Stimulated activated naive CD8-positive, alpha-beta T cell treated with anti-CD3 and anti-CD28 coated beads, Interleukin-15, Interleukin-2, amounts not matched to agents 100 U/mL and 50 U/mL, for 24 hours (primary cell): ENCODE measurements around the gene CYP2U1.
"Not testable (repeated sequence)": the region's sequence is repeated elsewhere in the genome, so short reads cannot be mapped to it uniquely, and the experiment has no call there.

ENCODE experiments used
- ATAC-seq: fragments of 150-1000 bp; cut with Tn5 transposase; one replicate; pipeline ENCODE4 v1.10.0; 2021
- DNase-seq: peaks from one replicate; pipeline ENCODE4 v3.0.0; 2021

The CYP2U1 gene

GRCh38 chr4:107922486-107923473 is 8.6 kb upstream of the CYP2U1 start:
- DNase-seq (no peak), ATAC-seq (no peak)

DNA sequence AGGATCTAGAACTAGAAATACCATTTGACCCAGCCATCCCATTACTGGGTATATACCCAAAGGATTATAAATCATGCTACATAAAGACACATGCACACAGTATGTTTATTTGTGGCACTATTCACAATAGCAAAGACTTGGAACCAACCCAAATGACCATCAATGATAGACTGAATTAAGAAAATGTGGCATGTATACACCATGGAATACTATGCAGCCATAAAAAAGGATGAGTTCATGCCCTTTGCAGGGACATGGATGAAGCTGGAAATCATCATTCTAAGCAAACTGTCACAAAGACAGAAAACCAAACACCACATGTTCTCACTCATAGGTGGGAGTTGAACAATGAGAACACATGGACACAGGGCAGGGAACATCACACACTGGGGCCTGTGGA is 5.6 kb upstream of the CYP2U1 start:
- not testable (repeated sequence) for DNase-seq, ATAC-seq

DNA sequence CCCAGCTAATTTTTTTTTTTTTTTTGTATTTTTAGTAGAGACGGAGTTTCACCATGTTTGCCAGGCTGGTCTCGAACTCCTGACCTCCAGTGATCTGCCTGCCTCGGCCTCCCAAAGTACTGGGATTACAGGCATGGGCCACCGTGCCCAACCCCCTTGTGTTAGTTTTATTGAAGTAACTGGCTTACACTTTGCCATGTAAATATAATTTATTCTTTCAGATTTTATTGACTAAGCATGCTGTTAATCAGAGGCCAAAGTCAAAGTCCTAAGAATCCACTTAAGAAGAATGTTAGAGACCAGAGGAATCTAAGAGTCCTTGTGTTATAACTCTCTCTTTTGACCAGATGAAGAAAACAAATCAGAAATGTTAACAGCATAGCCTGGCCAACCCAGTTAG is 4.5 kb upstream of the CYP2U1 start:
- not testable (repeated sequence) for DNase-seq, ATAC-seq

DNA sequence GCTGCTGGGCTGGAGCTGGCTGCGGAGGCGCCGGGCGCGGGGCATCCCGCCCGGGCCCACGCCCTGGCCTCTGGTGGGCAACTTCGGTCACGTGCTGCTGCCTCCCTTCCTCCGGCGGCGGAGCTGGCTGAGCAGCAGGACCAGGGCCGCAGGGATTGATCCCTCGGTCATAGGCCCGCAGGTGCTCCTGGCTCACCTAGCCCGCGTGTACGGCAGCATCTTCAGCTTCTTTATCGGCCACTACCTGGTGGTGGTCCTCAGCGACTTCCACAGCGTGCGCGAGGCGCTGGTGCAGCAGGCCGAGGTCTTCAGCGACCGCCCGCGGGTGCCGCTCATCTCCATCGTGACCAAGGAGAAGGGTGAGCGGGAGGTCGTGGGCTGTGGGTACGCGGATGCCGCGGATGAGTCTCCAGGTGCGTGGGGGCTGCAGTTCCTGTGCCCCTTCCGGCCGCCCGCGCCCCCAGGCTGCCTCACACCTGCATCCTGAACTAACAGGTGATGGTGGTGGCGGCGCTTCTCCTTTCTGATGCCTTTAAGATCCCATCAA is 499 bp downstream of the CYP2U1 start:
- DNase-seq (peak; percentile 31), ATAC-seq (peak; percentile 28)

GRCh38 chr4:107935246-107935645 is 3.9 kb downstream of the CYP2U1 start:
- DNase-seq, result no peak

GRCh38 chr4:107937040-107937439 is 5.7 kb downstream of the CYP2U1 start:
- DNase-seq (no peak), ATAC-seq (no peak)

More at GRCh38 chr4:107935246-107935645, 3.9 kb downstream of the CYP2U1 start:
- ATAC-seq, result no peak

GRCh38 chr4:107939307-107939706 is 8.0 kb downstream of the CYP2U1 start:
- ATAC-seq (peak; percentile 55), DNase-seq (no peak)

DNA sequence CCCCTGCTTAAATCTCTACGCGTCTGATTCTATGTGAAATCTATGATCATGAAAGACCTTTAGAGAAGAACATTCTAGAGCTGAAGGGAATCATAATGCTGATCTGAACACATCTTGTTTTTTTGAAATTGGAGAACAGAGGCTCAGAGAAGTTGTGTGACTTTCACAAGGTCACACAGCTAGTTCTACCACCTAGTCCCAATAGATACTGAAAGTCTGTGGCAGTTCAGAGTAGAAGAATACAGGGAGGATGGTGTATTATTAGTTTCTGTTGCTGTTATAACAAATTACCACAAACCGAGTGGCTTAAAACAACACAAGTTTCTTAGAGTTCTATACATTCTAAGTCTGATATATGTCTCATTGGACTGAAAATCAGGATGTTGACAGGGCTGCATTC is 14.5 kb downstream of the CYP2U1 start:
- ATAC-seq (no peak), DNase-seq (no peak)

GRCh38 chr4:107950746-107951540 is 19.6 kb downstream of the CYP2U1 start:
- ATAC-seq (no peak), DNase-seq (no peak)

GRCh38 chr4:107951551-107951950 is 20.2 kb downstream of the CYP2U1 start:
- ATAC-seq (no peak), DNase-seq (no peak)

DNA sequence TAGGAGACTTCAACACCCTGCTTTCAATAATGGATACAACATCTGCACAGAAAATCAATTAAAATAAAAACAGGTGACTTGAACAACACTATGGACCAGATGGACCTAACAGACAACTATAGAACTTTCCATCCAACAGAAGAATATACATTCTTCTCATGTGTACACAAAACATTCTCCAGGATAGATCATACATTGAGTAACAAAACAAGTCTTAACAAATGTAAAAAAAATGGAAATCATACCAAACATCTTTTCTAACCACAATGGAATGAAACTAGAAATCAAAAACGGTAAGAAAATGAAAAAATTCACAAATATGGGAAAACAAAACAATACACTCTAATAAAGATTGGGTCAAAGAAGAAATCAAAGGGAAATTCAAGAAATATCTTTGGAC is 24.7 kb downstream of the CYP2U1 start:
- no peak for ATAC-seq

DNA sequence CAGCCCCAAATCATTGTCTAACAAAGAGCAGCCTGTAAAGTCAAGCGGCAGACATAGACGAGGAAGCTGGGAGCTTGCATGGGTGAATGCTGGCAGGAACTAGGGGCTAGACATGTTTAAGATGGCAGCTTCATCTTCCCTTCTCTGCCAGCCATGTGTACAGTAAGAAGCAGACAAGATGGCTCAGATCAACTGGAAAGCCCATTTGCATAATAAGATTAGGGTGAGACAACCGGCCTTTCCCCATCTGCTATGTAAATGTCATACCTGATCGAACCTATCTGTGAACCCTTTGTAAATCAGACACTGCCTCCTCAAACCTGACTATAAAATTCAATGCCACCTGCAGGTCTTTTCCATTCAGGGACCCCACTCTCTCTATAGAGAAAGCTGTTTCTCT is 35.6 kb downstream of the CYP2U1 start:
- ATAC-seq (no peak), DNase-seq (no peak)

More for the DNA sequence above, 24.7 kb downstream of the CYP2U1 start:
- no peak for DNase-seq

- ATAC-seq, DNase-seq: not testable (repeated sequence)
These were observed 36.2 kb downstream of the CYP2U1 start for GRCh38 chr4:107967519-107967918.

DNA sequence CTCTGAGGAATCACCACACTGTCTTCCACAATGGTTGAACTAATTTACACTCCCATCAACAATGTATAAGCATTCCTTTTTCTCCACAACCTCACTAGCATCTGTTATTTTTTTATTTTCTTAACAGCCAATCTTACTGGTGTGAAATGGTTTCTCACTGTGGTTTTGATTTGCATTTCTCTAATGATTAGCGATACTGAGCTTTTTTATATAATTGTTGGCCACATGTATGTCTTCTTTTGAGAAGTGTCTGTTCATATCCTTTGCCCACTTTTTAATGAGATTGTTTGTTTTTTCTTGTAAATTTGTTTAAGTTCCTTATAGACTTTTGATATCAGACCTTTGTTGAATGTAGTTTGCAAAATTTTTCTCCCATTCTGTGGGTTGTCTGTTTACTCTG is 36.6 kb downstream of the CYP2U1 start:
- not testable (repeated sequence) for DNase-seq, ATAC-seq

- DNase-seq (no peak), ATAC-seq (no peak)
These were observed 38.9 kb downstream of the CYP2U1 start for GRCh38 chr4:107970063-107970798.

GRCh38 chr4:107972605-107973004 is 41.3 kb downstream of the CYP2U1 start:
- no peak for DNase-seq
- no peak for ATAC-seq

DNA sequence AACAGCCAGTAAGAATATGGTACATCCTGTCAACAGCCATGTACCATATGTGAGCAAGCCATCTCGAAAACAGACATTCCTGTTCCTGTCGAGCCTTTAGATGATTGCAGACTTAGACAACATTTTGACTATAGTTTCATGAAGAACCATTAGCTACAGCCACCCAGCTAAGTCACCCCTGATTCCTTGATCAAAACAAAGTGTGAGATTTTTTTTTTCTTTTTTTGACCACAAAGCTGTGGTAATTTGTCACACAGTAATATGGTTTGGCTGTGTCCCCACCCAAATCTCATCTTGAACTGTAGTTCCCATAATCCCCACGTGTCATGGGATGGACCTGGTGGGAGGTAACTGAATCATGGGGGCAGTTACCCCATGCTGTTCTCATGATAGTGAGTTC is 43.2 kb downstream of the CYP2U1 start:
- ATAC-seq (no peak), DNase-seq (no peak)

DNA sequence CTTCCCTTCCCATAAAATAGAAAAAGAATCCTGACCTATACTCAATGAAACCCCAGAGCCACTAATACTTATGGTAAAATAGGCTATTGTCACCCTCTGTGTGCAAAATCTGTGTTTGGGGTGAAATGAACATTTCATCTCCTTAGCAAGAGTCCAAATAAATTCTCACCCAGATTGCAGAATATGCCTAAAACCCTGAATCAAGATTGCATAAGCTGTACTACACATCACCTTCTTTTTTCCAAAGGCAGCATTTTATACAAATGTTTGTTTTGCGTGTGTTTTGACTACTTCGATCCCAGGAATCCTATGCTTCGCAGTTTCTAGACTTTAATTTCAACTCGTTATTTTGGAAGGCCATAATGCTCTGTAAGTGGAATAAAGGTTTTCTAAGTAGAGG is 46.1 kb downstream of the CYP2U1 start:
- ATAC-seq, result no peak
- no peak for DNase-seq

GRCh38 chr4:107977966-107978705 is 46.8 kb downstream of the CYP2U1 start:
- DNase-seq (no peak), ATAC-seq (no peak)

GRCh38 chr4:107978716-107979451 is 47.5 kb downstream of the CYP2U1 start:
- DNase-seq, result no peak
- no peak for ATAC-seq
